GM19438 (cell line): Measurements from ENCODE around the gene CLK3.
A peak's percentile ranks its signal among the peaks of the same experiment; 100 is the strongest.

Experiments used
- ATAC-seq: cut with Tn5 transposase; IDR thresholded peaks from one replicate; pipeline ENCODE4 v1.9.1; 2021; ENCODE audit warnings: low read depth; ENCODE audit not compliant: unreplicated experiment

CLK3 gene

DNA sequence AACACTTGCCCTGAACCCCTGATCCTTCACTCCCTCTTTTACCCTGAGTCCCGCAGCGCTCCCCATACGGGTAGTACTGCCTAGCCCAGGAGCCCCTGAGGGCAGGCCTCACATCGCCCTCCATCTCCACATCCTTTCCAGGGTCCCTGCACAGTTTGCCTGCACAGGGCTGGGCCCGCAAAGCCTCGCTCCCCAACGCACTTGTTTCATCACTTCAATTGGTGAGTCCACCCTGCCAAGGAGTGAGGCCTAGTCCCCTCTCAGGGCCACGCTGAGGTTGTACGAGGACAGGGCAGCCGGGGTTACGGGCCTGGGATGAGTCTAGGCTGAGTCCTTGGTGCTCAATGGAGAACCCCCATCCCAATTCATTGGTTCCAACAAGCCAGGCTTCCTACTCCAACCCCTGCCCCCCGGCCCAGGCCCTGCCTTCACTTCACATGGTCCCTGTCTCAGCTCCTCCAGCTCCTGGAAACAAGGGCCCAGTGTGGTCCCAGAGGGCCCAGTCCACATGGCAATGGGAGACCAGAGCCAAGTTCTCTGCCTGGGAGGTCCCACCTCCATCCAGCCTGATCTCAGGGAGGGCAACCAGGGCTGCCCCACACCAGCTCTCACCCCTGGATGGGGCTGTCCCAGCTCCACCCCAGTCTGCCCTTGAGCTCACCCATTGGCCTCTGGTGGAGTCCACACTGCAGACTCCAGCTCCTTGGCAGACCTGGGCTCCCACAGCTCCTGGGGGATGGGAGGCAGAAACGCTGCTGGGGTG lies 12.4 kb upstream of the CLK3 start:
- no peak for ATAC-seq

DNA sequence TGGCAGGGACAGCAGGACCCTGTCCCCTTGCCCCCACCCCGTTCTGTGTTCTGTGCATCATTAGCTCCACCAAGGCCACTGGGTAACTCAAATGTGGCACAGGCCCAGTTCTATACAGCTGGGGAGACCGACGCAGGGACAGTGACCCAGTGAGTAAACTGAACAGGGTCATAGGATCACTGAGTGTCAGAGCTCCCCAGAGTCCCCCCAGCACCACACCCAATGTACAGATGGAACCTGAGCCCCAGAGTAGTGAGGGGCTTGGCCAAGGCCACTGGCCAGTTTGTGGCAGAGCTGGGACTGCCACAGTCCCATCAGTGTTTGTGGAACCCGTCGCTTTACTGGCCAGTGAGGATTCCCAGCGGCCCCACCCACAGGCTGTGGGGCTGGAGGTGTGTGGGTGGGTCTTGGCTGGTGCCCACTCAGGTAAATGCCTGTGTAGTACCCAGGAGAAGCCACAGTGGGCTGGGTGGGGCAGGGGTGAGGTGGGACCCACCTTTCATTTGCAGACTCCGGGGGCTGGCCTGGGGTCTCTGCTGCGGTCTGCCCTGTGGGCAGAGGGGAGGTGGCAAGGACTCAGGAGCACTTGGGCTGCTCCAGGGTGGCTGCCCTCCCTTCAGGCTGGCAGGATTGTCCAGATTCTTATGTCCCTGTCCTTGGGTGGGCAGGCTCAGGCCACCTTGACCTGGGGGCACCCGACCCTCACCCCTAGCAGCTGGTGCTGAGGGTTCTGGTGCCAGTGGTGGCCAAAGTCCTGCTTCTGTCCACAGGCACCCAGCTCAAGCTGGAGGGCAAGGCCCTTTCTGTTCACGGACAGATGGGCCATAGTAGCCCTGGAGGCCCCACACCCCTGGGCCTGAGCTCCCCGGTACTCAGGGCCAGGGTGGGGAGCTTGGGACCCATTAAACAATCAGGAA lies 11.6 kb upstream of the CLK3 start:
- no peak for ATAC-seq

DNA sequence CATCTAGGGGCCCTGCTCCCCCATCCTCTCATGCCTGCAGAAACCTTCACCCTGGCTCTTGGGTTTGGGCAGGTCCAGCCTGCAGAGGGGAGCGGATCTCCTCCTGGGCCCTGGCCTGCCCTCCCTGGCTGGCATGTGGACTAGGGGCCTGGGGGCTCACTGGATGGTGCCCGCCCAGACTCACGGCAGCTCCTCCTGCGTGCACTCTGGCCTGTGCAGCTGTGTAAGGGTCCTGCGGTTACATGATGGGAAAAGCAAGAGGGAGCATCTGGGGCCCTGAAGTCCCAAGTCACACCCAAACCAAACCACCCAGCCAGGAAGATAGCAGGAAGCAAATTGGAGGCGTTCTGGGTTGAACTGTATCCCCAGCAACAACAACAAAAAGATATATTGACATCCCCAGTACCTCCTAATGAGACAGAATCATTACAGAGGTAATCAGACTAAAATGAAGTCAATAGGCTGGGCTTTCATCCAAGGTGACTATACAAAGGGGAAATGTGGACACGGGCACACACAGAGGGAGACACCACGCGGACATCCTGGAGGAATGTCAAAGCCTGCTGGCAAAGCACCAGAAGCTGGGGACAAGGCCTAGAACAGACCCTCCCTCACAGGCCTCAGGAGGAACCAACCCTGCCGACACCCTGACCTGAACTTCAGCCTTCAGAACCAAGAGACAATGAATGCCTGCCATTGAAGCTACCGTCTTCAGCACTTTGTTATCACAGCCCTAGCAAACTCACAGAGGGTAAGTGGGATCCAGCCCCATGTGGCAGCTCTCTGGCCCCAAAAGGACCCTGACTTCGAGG lies 10.4 kb upstream of the CLK3 start:
- ATAC-seq: no peak

DNA sequence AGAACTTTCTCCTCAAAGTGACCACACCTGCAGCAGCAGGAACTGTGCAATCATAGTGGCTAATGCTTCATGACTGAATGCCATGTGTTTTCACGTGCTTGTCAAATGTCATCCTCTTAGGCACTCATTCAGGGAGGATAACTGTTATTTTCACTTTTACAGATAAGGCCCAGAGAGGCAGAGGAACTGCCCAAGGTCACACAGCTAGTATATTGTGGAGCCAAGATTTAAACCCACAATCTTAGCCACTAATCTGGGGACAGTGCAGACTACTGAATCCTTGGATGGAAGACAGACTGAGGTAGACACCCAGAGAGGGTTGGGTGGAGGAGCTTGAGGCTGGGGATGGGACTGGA lies 9.9 kb upstream of the CLK3 start:
- ATAC-seq: no peak

DNA sequence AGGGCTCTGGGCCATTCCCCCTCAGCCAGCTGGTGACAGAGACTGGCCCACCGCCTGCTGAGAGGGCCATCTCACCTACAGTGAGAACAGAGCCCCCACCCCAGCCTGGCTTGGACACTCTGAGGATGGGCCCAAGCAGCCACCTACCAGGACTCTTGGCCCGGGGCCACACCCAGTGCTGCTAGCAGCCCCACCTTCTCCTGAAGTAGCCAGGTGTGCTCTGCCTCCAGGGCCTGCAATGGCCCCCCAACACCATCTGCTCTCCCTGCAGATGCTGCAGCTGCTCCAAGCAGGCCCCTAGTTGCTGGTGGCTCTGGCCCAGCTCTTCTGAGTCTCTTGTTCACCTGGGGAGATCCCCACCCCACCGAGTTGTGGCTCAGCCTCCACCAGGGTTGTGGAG lies 6.8 kb upstream of the CLK3 start:
- ATAC-seq: no peak

DNA sequence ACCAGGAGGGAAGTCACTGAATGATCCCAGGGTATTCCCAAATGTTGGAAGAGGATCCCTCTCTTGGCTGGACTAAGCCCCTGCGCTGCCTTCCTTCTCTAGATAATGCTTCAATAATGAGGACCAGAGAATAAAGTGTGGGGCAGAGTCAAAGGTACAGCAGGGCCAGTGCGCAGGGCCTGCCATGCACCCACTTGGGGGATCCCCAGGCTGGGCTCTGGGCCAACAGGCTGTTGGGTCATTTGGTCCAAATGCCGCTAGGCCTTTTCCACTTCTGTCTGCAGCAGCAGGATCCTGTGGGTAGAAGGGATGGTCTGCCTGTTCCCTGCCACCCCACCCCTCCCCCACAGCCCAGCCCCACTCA lies 5.7 kb upstream of the CLK3 start:
- no peak for ATAC-seq

DNA sequence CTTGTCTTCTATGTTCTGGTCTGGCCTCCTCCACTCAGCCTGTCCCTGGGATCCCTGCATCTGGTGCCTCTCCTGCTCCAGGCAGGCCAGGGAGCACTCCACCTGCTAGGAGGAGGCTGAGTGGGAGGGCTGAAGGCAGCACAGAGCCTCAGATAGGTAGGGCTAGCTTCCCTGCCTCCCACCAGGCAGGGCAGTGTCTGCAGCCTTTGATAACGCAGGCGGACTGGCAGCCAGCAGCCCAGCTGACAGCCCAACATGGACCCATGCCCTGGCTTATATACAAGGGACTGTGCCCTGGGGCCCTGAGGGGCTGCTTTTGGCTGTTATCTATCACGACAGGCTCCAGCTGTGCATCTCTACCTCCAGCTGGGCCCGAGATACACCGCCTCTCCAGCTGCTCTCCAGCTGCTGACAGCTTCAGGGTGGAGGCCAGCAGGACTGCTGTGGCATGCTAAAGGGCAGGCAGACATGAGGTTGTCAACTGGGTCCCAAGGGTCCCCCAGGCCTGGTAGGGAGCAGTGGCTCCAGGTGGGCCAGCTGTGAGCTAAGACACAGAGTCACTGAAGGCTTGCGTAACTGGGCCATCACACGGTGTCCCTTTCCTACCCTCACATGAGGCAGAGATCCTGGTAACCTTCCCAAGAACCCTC lies 5.2 kb upstream of the CLK3 start:
- no peak for ATAC-seq

DNA sequence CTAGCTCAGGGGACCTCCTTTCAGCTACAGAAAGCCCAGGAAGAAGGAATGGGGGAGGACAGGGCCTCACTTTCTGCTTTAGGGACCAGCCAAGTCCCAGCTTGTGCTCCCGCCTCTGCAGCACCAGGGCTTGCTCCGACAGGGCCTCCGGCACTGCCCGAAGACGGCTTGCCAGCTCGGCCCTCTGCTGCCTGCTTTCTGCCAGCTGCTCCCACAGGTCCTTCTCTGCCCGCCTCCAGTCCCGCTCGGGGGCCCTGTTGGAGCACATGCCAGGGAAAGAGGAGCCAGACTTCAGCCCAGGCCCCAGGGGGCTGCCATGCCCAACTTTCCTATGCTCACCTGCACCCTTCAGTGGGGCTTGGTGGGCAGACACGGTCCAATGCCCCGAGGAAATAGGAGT lies 4.3 kb upstream of the CLK3 start:
- no peak for ATAC-seq

DNA sequence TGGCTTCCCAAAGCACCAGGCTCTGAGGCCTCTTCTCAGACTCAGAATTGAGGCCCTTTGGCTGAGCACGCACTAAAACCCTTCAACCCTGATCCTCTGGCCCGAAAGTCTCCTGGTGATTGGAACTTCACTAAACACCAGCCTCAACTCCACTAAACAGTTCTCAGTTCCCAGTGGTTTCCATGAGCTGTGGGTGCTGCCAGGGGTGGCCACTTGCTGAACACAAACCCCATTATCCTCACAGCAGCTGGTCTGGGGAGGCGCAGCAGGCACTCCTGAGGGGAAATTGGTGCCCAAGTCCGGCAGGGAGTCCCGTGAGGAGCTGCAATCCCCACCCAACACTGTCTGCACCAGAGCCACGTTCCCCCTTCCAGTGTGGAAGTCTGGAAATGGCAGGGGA lies 3.8 kb upstream of the CLK3 start:
- ATAC-seq: no peak

DNA sequence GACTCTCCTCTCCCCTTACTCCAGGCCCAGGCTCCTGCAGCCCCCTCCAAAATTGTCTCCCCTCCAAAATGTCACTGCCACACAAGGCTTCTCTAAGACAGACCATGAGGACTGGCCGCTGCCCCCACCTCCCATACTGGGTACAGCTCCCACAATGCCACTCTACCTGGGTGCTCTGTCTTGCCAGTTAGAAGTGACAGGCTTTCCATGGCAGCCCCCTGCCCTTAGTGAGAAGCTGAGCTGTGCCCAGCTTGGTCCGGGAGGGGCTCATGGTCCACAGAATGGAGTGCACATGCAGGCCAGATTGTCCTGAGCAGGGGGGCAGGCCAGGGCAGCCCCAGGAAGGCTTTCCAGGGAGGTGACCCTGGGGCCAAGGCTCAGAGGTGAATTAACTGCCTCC lies 3.0 kb upstream of the CLK3 start:
- ATAC-seq: no peak

DNA sequence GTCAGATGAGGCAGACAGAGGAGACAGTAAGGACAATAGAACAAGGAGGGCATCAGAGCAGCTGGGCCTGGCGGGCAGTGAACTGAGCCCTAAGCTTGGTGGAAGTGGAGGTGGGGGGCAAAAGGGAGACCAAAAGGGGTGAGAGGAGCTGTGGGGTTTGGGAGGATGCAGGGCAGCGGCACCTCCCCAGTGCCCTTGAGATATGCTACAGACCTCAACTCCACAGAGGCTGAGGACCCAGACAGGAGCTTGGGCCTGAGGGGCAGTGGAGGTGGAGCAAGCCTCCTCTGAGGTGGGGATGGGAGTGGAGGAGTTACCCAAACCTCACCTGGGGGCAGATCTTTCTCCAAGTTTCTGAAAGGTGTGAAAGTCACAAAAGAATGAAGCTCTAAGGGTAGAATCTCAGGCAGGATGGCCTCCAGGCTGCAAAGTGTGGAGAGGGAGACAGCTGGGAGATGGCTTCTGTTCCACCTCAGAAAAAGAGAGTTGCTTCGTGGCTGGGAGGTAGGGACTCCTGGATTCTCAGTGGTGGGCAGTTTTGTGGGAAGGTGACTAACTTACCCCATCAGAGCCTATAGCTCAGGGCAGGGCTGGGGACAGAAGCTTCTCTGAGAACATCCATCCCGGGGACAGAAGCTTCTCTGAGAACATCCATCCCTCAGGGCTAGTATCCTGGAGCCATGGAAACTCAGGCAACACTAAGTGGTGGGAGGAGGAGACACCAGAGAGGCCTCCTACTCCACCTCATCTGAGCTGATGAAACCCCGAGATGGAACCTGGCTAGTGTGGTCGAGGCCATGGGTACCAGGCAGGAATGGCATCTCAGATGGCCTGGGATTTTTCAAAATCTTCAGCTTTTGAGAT lies 2.3 kb upstream of the CLK3 start:
- ATAC-seq: no peak

DNA sequence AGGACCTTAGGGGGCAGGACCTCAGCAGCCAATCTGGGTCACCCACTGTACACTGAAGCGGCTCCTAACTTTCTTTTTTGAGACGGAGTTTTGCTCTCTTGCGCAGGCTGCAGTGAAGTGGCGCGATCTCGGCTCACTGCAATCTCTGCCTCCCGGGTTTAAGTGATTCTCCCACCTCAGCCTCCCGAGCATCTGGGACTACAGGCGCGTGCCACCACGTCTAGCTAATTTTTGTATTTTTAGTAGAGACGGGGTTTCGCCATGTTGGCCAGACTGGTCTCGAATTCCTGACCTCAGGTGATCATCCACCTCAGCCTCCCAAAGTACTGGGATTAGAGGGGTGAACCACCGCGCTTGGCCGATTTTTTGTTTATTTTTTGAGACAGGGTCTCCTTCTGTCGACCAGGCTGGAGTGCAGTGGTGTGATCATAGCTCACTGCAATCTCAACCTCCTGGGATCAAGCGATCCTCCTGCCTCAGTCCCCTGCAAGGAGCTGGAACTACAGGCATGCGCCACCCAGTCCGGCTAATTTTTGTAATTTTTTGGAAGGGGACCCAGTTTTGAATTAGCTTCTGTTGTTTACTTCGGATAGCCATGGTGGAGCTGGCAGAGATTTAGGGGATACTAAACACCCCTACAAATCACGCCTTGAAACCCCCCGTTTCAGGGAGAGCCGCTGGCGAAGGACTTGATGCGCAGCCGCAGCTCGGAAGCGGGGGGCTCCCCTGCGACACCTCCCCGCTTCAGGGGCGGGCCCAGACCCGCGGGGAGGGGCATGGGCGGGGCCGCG lies 1.5 kb upstream of the CLK3 start:
- ATAC-seq: no peak

DNA sequence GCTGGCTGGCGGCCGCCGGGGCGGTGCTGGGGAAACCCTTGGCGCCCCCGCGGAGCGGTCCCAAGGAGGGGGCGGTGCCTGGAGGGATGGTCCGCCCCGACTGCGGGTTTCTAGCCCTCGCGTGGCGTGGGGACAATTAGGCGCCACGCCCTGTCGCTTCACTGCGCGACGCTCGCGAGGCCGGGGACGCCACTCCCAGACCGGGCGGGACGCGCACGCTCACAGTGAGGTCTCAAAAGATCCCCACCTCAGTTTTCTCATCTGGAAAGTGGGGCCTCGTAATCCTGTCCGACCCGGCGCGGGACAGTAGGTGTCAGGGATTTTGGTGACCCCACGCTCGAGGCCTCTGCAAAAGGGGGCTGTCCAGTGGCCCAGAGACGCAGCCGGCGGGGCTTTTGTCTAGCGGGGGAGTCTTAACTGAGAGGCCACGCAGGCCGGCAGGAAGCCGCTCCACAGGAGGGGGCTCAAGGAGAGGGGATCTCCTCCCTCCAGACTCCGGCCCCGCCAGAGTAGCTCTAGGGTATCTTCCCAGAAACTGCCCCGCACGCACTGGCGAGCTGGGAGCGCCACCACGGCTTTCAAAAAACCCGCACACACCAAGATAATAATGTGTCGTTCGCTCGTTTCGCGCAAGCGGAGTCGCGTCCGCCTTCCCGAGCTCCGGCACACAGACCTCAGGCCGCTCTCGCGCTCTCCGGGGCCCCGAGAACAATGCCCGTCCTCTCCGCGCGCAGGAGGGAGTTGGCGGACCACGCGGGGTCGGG lies 710 bp upstream of the CLK3 start:
- ATAC-seq: peak; percentile 41

DNA sequence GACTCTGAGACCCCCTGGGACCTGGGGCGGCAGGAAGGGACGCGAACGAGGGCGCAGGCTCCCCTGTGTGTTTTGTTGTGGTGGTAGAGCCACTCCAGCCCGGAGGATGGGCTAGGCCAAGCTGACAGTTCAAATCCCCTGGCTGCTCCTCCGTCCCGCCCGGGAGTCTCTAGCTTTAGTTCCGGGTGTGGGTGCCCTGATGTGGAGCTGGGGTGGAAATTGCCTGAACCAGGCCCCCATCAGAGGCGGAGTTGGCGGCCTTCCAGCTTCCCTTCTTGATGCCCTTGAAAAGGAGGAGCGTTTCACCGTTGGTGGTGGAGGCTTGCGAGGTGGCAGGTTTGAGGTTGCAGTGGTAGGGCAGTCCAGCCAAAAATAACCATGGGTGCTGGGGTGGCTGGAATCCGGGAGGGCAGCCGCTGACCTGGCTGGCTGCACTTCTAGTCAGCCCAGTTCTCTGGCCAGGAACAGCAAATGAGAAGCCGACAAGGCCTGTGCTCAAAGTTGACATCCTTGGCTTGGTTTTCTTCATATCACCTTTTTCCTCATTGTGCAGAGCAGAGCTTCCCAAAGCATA lies 817 bp downstream of the CLK3 start:
- no peak for ATAC-seq

DNA sequence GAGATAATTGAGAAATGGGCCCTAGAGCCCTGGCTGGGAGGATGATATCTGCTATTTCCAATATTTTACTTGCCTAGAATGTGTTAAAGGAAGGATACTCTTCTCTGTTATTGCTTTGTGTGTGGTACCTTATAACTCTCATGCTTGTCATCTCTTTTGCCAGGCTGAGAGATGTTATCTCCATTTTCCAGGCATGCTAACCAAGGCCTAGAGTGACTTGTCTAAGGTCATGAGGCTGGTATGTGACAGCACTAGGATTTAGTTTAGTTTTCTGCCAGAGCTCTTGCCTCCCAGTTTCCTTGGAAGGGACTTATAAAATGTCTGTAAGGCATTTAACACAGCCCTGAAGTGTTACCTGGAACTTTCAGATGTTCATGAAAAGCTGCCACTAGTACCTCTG lies 1.4 kb downstream of the CLK3 start:
- no peak for ATAC-seq

DNA sequence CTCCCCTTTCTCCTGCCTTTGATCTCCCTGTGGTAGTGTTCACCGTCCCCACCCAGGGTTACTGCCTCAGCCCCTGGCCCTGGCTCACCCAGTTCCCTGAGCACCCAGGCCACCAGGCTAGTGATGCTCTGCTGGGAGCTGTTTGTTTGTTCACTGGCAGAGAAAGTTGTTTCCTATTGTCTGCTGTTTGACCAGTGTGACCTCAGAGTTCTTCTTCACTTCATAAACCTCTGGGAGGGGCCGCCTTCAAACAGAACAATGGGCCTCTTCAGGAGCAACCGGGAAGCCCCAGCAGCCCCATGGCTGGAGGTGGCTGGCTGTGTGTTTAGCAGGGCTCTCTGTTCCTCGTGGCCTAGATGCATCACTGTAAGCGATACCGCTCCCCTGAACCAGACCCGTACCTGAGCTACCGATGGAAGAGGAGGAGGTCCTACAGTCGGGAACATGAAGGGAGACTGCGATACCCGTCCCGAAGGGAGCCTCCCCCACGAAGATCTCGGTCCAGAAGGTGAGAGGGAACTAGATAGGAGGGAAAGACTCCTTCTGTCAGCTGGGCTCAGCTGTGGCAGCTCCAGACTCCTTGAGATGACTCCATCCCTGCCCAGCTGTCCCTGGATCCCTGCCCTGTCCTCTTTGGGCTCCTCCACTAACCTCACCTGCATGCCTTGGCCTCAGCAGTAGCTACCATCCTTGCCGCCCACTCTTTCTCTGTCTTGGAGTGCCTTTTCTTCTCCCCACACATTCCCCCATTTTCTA lies 3.4 kb downstream of the CLK3 start:
- no peak for ATAC-seq

DNA sequence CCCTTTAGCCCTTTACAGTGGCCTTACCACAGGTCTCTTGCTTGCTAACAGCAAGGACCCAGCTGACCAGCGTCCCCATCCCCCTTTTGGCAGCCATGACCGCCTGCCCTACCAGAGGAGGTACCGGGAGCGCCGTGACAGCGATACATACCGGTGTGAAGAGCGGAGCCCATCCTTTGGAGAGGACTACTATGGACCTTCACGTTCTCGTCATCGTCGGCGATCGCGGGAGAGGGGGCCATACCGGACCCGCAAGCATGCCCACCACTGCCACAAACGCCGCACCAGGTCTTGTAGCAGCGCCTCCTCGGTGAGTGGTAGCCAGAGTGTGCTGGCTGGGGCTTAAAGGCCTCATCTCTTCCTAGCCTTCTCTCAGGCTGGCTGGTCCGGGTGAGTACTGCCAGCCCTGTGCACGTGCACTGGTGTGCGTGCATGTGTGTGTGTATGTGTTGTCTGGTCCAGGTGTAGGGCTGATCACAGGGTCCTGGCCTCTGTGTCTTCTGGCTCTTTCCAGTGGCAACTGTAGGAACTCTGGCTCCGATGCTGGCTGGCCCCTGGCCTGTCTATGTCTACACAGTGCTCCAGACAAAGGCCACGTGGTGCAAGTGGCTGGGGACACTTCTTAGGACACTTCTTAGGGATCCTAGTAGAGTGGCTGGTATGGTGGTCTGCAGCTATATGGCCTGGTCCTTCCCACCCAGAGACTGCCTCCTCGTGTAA lies 4.4 kb downstream of the CLK3 start:
- no peak for ATAC-seq
